Stimulated activated CD8-positive, alpha-beta memory T cell treated with anti-CD3 and anti-CD28 coated beads, Interleukin-12 subunit alpha, Interleukin-12 subunit beta, amount 100 ng/mL, for 1 hour (primary cell): ENCODE data around the gene NCDN.
A peak's percentile ranks its signal among the peaks of the same experiment; 100 is the strongest.

Source experiments
- DNase-seq: peaks from one replicate; pipeline ENCODE4 v3.0.0-alpha.2; 2020; ENCODE audit warnings: low read depth

Gene NCDN

GRCh38 chr1:35555212-35555584 is 2.4 kb upstream of the NCDN start:
- no peak for DNase-seq

DNA sequence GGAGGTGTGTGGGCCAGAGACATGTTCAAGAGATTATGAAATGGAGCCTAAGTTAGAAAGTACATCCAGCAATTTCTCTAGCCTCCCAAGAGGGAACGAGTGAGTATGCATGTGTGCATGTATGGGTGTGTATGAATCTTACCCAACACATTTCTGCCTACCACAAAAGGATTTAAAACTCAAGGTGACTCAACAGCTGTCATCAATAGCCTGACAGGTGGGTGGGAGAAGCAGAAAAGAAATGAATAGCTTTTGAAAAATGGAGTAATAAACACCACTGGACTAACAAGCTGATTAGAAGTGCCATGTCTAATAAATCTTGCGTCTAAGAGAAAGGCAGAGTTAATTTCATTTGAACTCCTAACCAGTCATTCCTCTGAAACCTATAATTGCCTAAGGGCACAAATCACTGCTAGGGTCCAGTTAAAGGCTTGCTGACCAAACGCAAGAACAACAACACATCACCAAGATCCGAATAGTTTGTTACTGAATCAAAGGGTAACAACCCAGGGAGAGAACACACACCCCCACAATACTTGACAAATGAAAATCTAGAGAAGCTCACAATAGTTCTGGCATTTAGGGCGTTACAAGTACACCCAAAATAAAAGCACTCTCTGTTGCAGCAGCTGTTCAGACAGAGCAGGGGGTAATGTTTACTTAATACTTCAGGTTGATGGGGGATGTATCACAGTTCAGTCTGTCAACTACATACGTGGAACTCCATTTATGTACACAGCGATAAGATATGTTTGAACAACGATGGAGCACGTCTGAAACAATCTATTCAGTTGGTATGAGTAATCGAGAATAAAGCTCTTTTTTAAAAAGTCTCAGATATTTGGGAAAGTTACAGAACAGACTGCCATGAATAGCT is 1.8 kb upstream of the NCDN start:
- no peak for DNase-seq

DNA sequence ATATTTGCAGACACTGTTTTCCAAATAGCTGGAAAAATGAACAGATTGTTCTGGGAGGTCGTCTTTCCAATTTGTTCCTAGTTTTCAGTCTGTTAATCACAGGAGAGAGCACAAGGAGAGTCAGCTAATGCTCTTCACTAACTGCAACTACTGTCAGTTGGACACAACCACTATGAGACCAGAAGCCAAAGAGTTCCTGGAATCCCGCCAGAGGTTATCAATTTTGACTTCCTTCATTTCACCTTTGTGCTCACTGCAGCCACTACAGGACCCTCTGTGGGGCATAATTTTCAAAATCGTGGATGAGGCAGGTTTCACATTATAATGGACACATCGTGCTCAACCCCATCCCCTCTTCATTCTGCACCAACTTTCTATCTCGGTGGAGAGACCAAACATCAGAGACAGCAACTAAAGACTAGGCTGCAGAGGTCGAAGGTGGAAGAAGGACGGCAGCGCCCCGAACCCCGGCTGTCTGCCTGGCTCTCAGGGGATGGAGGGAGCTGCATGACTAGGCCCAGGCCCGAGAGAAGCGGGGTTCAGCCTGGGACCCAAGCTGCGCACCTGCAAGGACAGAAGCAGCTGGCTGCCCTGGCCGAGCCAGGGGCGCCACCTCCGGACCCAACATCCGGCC is 998 bp upstream of the NCDN start:
- no peak for DNase-seq

GRCh38 chr1:35557118-35557610 is 435 bp upstream of the NCDN start, which contains the start of gene KIAA0319L:
Gene KIAA0319L, minus strand, starts transcription at chr1:35557403. Its CDS starts 2,912 bp downstream, at chr1:35554491.
- no peak for DNase-seq

GRCh38 chr1:35558374-35559316 is 1.0 kb downstream of the NCDN start:
- DNase-seq: no peak

DNA sequence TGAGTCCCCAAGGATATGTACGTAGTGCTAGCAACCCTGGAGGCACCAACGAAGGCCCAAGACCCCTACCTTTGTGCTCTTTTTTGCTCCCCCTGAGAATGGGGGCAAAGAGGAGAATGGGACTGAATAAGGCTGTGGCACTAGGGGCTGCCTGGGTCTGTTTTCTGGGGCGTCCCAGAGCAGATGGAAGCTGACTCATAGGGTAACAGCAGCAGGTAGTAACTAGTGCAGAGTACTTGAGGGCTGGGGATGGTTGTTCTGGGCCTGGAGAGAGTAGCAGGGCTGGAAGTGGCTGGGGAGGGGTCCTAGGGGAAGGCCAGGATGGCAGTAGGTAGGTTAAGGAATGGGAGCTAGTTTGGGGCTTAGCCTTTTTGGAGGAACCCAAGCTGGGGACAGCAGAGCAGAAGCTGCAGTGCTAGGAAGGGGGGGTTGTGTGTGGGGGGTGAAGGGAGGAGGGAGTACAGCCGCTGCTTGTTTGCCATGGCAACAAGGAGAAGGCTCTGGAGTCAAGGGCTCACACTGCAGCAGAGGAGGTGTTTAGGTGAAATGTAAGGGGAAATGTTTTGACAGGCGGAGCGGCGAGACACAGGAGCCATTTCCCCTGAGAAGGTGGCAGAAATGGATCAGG is 1.8 kb downstream of the NCDN start:
- DNase-seq: no peak

DNA sequence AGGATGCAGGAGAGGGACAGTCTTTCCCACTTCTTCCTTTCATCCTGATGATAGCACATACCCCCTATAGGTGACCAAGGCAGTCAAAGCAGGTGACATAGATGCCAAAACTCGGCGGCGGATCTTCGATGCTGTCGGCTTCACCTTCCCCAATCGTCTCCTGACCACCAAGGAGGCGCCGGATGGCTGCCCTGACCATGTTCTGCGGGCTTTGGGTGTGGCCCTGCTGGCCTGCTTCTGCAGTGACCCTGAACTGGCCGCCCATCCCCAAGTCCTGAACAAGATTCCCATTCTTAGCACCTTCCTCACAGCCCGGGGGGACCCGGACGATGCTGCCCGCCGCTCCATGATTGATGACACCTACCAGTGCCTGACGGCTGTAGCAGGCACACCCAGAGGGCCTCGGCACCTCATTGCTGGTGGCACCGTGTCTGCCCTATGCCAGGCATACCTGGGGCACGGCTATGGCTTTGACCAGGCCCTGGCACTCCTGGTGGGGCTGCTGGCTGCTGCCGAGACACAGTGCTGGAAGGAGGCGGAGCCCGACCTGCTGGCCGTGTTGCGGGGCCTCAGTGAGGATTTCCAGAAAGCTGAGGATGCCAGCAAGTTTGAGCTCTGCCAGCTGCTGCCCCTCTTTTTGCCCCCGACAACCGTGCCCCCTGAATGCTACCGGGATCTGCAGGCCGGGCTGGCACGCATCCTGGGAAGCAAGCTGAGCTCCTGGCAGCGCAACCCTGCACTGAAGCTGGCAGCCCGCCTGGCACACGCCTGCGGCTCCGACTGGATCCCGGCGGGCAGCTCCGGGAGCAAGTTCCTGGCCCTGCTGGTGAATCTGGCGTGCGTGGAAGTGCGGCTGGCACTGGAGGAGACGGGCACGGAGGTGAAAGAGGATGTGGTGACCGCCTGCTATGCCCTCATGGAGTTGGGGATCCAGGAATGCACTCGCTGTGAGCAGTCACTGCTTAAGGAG is 2.9 kb downstream of the NCDN start:
- DNase-seq: no peak

DNA sequence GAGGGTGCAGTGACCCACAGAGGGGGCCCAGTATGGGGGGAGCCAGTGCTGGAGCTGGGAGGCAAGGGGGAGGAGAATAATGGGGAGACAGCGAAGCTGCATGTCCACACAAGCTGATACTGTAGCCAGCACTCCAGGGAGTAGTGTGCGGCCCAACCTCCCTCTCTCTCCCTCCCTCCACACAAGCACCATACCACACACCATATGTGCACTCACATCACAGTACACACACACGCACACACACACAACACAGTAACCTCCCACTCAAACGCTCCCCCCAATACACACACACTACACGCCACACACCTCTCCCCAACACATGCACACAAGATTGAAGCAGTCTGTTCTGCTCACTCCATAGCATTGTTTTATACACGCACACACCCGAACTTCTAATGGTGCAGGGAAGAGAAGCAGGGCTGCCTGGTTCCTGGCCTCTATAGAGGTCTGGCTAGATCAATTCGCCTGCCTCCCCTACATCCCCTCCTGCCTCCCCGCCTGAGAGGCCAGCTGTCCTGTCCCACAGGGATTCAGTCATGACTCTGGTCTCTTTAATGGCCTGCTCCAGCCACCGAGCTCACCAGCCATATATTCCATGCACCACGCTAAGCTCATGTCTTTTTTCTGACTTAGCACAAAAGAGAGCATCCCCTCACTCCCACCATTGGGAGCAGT is 3.8 kb downstream of the NCDN start:
- no peak for DNase-seq

DNA sequence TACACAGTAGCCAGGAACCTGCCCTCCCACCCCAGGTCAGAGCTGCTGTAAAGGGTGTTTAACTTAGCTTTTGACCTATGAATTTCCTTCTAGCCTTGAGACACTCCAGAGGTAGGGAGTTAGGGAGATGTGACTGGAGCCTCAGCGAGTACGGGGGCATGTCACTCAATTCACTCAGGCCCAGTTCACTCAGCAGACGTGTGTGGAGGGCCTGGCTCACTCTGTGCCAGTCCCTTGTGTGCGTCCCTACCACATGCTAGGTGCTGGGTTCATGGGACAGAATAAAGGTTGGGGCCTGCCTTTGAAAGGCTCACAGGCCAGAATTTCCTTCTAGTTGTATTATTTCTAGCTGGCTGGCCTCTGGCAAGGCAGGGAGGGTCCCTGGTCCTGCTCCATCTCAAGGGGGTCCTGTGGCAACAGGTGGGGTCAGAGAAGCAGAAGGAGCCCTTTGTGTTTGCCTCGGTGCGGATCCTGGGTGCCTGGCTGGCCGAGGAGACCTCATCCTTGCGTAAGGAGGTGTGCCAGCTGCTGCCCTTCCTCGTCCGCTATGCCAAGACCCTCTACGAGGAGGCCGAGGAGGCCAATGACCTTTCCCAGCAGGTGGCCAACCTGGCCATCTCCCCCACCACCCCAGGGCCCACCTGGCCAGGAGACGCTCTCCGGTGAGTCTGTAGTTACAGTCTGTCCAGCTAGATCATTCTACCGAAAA is 4.5 kb downstream of the NCDN start:
- DNase-seq: no peak

DNA sequence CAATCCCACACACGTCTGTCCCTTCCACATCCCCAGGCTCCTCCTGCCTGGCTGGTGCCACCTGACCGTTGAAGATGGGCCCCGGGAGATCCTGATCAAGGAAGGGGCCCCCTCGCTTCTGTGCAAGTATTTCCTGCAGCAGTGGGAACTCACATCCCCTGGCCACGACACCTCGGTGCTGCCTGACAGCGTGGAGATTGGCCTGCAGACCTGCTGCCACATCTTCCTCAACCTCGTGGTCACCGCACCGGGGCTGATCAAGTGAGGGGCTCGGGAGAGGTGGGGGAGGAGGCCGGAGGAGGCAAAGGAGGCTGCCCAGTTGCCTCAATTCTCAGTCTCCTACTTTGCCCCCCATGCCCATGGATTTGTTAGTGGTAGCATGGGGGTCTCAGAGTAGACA is 5.6 kb downstream of the NCDN start:
- no peak for DNase-seq

DNA sequence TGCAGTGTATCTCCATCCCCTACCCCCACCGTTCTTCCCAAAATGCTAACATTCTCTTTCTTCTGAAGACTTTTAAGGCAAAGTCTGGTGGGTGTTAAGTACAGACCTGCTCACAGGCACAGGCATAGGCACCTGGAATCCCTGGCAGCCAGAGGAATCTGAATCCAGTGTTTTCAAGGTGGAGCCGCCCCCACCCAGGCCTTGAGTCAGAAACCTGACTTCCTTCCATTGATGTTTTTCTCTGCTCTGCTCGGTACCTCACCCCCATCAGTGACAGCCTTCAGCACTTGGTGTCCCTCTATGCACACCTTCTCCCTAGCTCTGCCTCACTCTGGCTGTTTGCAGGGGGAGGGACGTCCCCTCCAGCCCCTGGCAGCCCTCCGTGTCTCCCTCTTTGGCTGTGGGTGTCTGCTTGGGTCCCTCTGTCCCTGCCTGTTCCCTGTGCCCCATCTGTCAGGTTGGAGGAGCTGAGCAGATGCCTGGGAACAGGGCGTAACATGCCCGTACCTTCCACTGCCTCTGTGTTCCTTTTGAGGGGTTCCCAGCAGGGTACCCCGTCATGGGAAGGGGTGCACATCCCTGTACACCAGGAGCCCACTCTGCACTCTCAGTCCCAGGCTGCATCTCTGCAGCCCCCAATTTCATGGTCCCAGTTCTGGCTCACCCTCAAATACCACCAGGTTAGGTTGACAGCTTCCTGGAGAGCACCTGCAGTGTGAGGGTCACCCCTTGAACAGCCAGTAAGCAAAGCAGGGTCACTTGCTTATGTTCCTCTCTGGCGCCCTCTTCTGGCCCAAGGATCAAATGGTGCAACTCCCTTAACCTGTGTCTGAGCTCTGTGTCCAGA is 6.7 kb downstream of the NCDN start:
- peak; percentile 72 for DNase-seq

- DNase-seq: no peak
Measured at GRCh38 chr1:35564884-35565741, 7.5 kb downstream of the NCDN start.

DNA sequence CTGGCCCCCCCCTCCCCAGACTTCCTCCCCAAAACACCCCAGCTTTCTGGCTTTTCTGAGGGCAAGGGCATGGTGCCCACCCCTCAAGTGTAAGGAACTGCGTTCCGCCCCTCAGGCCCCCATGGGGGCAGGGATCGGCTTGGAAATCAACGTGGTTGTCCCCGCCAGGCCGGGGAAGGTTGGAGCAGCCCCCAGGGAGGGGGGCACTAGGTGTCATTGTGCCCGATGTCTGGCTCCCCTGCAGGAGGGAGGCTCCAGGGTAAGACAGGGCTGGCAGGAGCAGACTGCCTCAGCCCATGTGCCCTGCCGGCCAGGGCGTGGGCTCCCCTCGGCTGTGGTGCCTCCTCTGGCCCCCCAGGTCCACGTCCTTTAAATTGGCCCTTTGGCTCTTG is 8.1 kb downstream of the NCDN start:
- DNase-seq: no peak

- DNase-seq: no peak
Measured at GRCh38 chr1:35567947-35568558, 10.5 kb downstream of the NCDN start.

DNA sequence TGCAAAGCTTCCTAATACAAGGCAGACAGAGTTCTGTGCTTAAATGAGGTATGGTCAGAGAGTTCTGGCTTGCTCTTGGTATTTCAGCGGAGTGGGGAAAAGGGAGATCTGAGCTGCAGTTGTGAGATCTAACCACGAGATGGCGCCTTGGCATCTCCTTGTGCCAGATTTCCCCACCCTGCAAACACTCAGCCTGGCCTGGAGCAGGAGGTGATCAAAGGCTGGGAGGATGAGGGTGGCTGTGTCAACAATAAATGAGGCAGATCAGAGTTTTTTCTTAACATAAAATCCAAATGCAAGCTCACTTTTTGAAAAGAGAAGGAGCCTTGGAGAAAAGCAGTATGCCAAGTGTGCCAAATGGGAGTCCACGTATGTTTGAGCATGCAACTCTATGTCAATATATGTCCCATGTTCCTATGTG is 11.4 kb downstream of the NCDN start:
- no peak for DNase-seq

- no peak for DNase-seq
Measured at GRCh38 chr1:35569936-35570335, 12.3 kb downstream of the NCDN start.

DNA sequence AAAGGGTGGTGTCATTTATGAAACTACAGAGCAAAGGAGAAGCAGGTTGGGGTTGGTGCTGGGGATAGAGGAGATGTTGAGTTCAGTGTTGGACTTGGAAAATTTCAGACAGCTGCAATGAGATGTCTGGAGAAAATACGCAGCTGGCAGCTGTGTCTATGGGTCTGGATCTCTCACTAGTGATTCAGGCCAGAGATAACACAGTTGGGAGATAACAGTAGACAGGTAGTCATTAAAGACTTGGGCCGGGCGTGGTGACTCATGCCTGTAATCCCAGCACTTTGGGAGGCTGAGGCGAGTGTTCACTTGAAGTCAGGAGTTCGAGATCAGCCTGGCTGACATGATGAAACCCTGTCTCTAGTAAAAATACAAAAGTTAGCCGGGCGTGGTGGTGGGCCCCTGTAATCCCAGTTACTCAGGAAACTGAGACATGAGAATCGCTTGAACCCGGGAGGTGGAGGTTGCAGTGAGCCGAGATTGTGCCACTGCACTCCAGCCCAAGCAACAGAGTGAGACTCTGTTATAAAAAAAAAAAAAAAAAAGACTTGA is 13.1 kb downstream of the NCDN start:
- no peak for DNase-seq
